ENCODE results near the gene SHD. TPM values are rescaled to one million over a fixed set of nuclear protein-coding genes. Genes with fewer than 3 reads are reported as not detected.
"Not testable (repeated sequence)": the region's sequence is repeated elsewhere in the genome, so short reads cannot be mapped to it uniquely, and the experiment has no call there.

Gene SHD
- total RNA-seq, result not detected
- long read RNA-seq, result 0 reads

GRCh38 chr19:4278419-4279266 is at the start of gene SHD:
Gene SHD, plus strand, starts transcription at chr19:4279266. Its CDS starts 798 bp downstream, at chr19:4280064.
- DNase-seq (ENCODE audit: missing footprints), result peak; percentile 0
- intact Hi-C loops (cut with DNase I), result loop anchor here (10.0 kb wide), 1 partner anchor 256 kb away; the partner anchor contains the start of gene PLIN5
- ATAC-seq, result no peak

GRCh38 chr19:4230237-4230636 is 48.8 kb upstream of the SHD start:
- intact Hi-C loops (cut with DNase I); ATAC-seq: not testable (repeated sequence)
- DNase-seq (ENCODE audit: missing footprints), result peak; percentile 31

- intact Hi-C loops (cut with DNase I); ATAC-seq: not testable (repeated sequence)
- peak; percentile 11 for DNase-seq (ENCODE audit: missing footprints)
Observed at GRCh38 chr19:4231521-4231920, 47.5 kb upstream of the SHD start.

- DNase-seq (ENCODE audit: missing footprints); ATAC-seq; intact Hi-C loops (cut with DNase I): not testable (repeated sequence)
Observed at GRCh38 chr19:4232139-4232538, 46.9 kb upstream of the SHD start.

GRCh38 chr19:4232614-4233281 is 46.3 kb upstream of the SHD start:
- DNase-seq (ENCODE audit: missing footprints) (peak; percentile 49), ATAC-seq (no peak)
- intact Hi-C loops (cut with DNase I), result no loop called here

- ATAC-seq, result no peak
- intact Hi-C loops (cut with DNase I), result no loop called here
Observed at GRCh38 chr19:4233282-4233853, 45.7 kb upstream of the SHD start.

GRCh38 chr19:4234142-4234861 is 44.8 kb upstream of the SHD start:
- intact Hi-C loops (cut with DNase I), result no loop called here
- peak; percentile 49 for DNase-seq (ENCODE audit: missing footprints)
- ATAC-seq, result no peak

More at GRCh38 chr19:4233282-4233853, 45.7 kb upstream of the SHD start:
- DNase-seq (ENCODE audit: missing footprints), result peak; percentile 79

- ATAC-seq (no peak), DNase-seq (ENCODE audit: missing footprints) (no peak)
- intact Hi-C loops (cut with DNase I), result no loop called here
Observed at GRCh38 chr19:4234862-4235201, 44.2 kb upstream of the SHD start.

GRCh38 chr19:4237510-4237909 is 41.6 kb upstream of the SHD start:
- DNase-seq (ENCODE audit: missing footprints); intact Hi-C loops (cut with DNase I); ATAC-seq: not testable (repeated sequence)

GRCh38 chr19:4238831-4239230 is 40.2 kb upstream of the SHD start:
- ATAC-seq, result no peak
- intact Hi-C loops (cut with DNase I), result no loop called here
- DNase-seq (ENCODE audit: missing footprints), result peak; percentile 13

GRCh38 chr19:4241824-4242430 is 37.1 kb upstream of the SHD start:
- intact Hi-C loops (cut with DNase I), result no loop called here
- DNase-seq (ENCODE audit: missing footprints) (no peak), ATAC-seq (no peak)

- intact Hi-C loops (cut with DNase I); ATAC-seq: not testable (repeated sequence)
- peak; percentile 13 for DNase-seq (ENCODE audit: missing footprints)
Observed at GRCh38 chr19:4245938-4246337, 33.1 kb upstream of the SHD start.

GRCh38 chr19:4246767-4247593 is 32.1 kb upstream of the SHD start, which contains the start of gene YJU2:
Gene YJU2, plus strand, starts transcription at chr19:4247080. Its CDS starts 67 bp downstream, at chr19:4247147.
- ATAC-seq (peak; percentile 98), DNase-seq (ENCODE audit: missing footprints) (peak; percentile 99)
- intact Hi-C loops (cut with DNase I), result loop anchor here (1.0 kb wide), 1 partner anchor 153 kb away; the partner anchor contains the start of gene SH3GL1

- intact Hi-C loops (cut with DNase I), result no loop called here
- ATAC-seq, result no peak
Observed at GRCh38 chr19:4256563-4256962, 22.5 kb upstream of the SHD start.

GRCh38 chr19:4257025-4257424 is 22.0 kb upstream of the SHD start:
- intact Hi-C loops (cut with DNase I), result no loop called here
- DNase-seq (ENCODE audit: missing footprints), result no peak
- ATAC-seq, result no peak

More at GRCh38 chr19:4256563-4256962, 22.5 kb upstream of the SHD start:
- DNase-seq (ENCODE audit: missing footprints), result no peak

- intact Hi-C loops (cut with DNase I), result no loop called here
- no peak for DNase-seq (ENCODE audit: missing footprints)
- no peak for ATAC-seq
Observed at GRCh38 chr19:4258181-4258580, 20.9 kb upstream of the SHD start.

- intact Hi-C loops (cut with DNase I), result no loop called here
- no peak for ATAC-seq
- peak; percentile 47 for DNase-seq (ENCODE audit: missing footprints)
Observed at GRCh38 chr19:4260613-4261191, 18.4 kb upstream of the SHD start.
